Ishikawa (cell line): ENCODE data around the gene CLIP4.

ENCODE experiments used
- CEBPB ChIP-seq: IDR thresholded peaks from 2 replicates; pipeline ENCODE4 v1.6.1; 2012
- CREB1 ChIP-seq: IDR thresholded peaks from 2 replicates; pipeline ENCODE4 v1.6.1; 2012; ENCODE audit warnings: low read depth
- EGR1 ChIP-seq: IDR thresholded peaks from 2 replicates; pipeline ENCODE4 v1.6.1; 2012
- EP300 ChIP-seq: IDR thresholded peaks from 2 replicates; pipeline ENCODE4 v1.6.1; 2012; ENCODE audit warnings: borderline replicate concordance
- FOXM1 ChIP-seq: IDR thresholded peaks from 2 replicates; pipeline ENCODE4 v1.6.1; 2012; ENCODE audit warnings: low read depth, borderline replicate concordance
- MAX ChIP-seq: IDR thresholded peaks from 2 replicates; pipeline ENCODE4 v1.6.1; 2012
- NFIC ChIP-seq: IDR thresholded peaks from 2 replicates; pipeline ENCODE4 v1.6.1; 2012
- RAD21 ChIP-seq: IDR thresholded peaks from 2 replicates; pipeline ENCODE4 v1.6.1; 2012; ENCODE audit warnings: low read depth
- REST ChIP-seq: IDR thresholded peaks from 2 replicates; pipeline ENCODE4 v1.6.1; 2012; ENCODE audit warnings: low read depth, mild to moderate bottlenecking
- TAF1 ChIP-seq: IDR thresholded peaks from 2 replicates; pipeline ENCODE4 v1.6.1; 2012; ENCODE audit warnings: low read depth, mild to moderate bottlenecking
- TCF12 ChIP-seq: IDR thresholded peaks from 2 replicates; pipeline ENCODE4 v1.6.1; 2012; ENCODE audit warnings: low read depth
- TEAD4 ChIP-seq: IDR thresholded peaks from 2 replicates; pipeline ENCODE4 v1.6.1; 2012
- USF1 ChIP-seq: IDR thresholded peaks from 2 replicates; pipeline ENCODE4 v1.6.1; 2012
- YY1 ChIP-seq: IDR thresholded peaks from 2 replicates; pipeline ENCODE4 v1.6.1; 2012; ENCODE audit warnings: low read depth
- ZBTB7A ChIP-seq: IDR thresholded peaks from 2 replicates; pipeline ENCODE4 v1.6.1; 2012; ENCODE audit warnings: low read depth

Gene CLIP4

GRCh38 chr2:29164091-29164846 lies 49.1 kb downstream of the CLIP4 start:
- no peak for TF ChIP-seq EGR1
- TF ChIP-seq EP300, result no peak
- no peak for TF ChIP-seq RAD21
- TF ChIP-seq CEBPB, result no peak
- TF ChIP-seq FOXM1, result no peak
- TF ChIP-seq YY1, result no peak
- no peak for TF ChIP-seq TAF1
- TF ChIP-seq TEAD4, result no peak
- TF ChIP-seq MAX, result no peak
- no peak for TF ChIP-seq USF1
- TF ChIP-seq TCF12, result no peak
- TF ChIP-seq CREB1, result no peak
- TF ChIP-seq REST, result no peak
- TF ChIP-seq ZBTB7A, result no peak

GRCh38 chr2:29165362-29166241 lies 50.4 kb downstream of the CLIP4 start:
- TF ChIP-seq CEBPB, result no peak
- TF ChIP-seq YY1, result no peak
- TF ChIP-seq FOXM1, result no peak
- no peak for TF ChIP-seq CREB1
- no peak for TF ChIP-seq USF1
- no peak for TF ChIP-seq TAF1
- TF ChIP-seq RAD21, result no peak
- no peak for TF ChIP-seq TEAD4
- no peak for TF ChIP-seq EP300
- TF ChIP-seq MAX, result no peak
- no peak for TF ChIP-seq ZBTB7A
- no peak for TF ChIP-seq REST

GRCh38 chr2:29166242-29167039 lies 51.2 kb downstream of the CLIP4 start:
- no peak for TF ChIP-seq EP300
- TF ChIP-seq CEBPB, result peak; percentile 84

- no peak for TF ChIP-seq REST
- TF ChIP-seq MAX, result no peak
- TF ChIP-seq TEAD4, result no peak
- no peak for TF ChIP-seq TAF1
- TF ChIP-seq EGR1, result no peak
- no peak for TF ChIP-seq YY1
- TF ChIP-seq CREB1, result no peak
- TF ChIP-seq NFIC, result no peak
- TF ChIP-seq ZBTB7A, result no peak
- no peak for TF ChIP-seq RAD21
- no peak for TF ChIP-seq USF1
- TF ChIP-seq CEBPB, result no peak
- no peak for TF ChIP-seq FOXM1
- no peak for TF ChIP-seq TCF12
- no peak for TF ChIP-seq EP300
Measured at GRCh38 chr2:29174937-29175336, 59.7 kb downstream of the CLIP4 start.
